ENCODE results near the gene CEP120.

The CEP120 gene

GRCh38 chr5:123297866-123298265, 125.3 kb downstream of the CEP120 start:
- ATAC-seq (replicated peaks): no peak
- no peak for DNase-seq
- H3K9me3 Mint-ChIP-seq: no peaks in the 10 kb centered on the region
- H3K27ac Mint-ChIP-seq: no peak overlapping the region
- H3K4me1 Mint-ChIP-seq (ENCODE audit: low read depth in 2 of 2): no peaks in the 10 kb centered on the region
- H3K4me3 Mint-ChIP-seq: no peak overlapping the region
- no peaks in the 10 kb centered on the region for H3K36me3 Mint-ChIP-seq (ENCODE audit: insufficient read depth)
- H3K27me3 Mint-ChIP-seq: peaks cover 11 to 22% of the 10 kb centered on the region in 2 donors

- peaks cover 11 to 22% of the 10 kb centered on the region in 2 donors for H3K27me3 Mint-ChIP-seq
- no peak overlapping the region for H3K27ac Mint-ChIP-seq
- no peaks in the 10 kb centered on the region for H3K9me3 Mint-ChIP-seq
- DNase-seq: no peak
- no peaks in the 10 kb centered on the region for H3K4me1 Mint-ChIP-seq (ENCODE audit: low read depth in 2 of 2)
- no peak for ATAC-seq (replicated peaks)
- no peak overlapping the region for H3K4me3 Mint-ChIP-seq
- H3K36me3 Mint-ChIP-seq (ENCODE audit: insufficient read depth): peaks cover 2% of the 10 kb centered on the region
These were observed 125.9 kb downstream of the CEP120 start for GRCh38 chr5:123297198-123297831.
